ENCODE data around the gene HHAT.

Gene HHAT

DNA sequence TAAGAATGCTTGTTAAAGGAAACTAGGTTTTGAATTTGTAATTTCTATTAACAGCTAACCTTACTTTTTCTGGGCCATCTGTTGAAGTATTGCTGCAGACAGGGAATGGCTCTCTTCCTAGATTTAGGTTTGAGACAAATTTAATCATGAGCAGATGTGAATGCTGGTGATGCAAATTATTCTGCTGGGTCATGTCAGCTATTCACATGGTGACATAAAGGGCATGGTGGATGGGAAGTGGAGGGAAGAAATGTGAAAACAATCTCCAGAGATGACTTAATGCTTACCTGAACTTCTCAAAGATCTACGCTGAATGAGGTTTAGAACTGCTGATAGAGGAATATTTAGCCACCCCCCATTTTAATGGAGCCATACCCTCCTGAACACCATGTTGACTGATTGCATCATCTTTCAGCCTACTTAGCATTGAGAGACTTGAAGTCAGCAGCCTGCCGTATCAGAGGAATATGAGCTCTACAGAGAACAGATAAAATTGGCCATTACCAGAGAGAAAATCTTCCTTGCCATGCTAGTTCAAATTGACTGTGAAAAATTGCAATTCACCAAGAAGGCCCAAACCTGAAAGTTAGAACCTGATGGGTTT is 138.8 kb downstream of the HHAT start:
- Mint-ChIP-seq H3K9me3 (no peaks in the 10 kb centered on the region), H3K4me1 (peaks cover 7% of the 10 kb centered on the region), H3K4me3 (no peak overlapping the region), H3K36me3 (ENCODE audit: low read depth) (no peaks in the 10 kb centered on the region), H3K27me3 (ENCODE audit: low read depth, poor library complexity) (peaks cover 7% of the 10 kb centered on the region), H3K27ac (no peak overlapping the region)
- no peak for DNase-seq
- TF ChIP-seq, protein P1, sequence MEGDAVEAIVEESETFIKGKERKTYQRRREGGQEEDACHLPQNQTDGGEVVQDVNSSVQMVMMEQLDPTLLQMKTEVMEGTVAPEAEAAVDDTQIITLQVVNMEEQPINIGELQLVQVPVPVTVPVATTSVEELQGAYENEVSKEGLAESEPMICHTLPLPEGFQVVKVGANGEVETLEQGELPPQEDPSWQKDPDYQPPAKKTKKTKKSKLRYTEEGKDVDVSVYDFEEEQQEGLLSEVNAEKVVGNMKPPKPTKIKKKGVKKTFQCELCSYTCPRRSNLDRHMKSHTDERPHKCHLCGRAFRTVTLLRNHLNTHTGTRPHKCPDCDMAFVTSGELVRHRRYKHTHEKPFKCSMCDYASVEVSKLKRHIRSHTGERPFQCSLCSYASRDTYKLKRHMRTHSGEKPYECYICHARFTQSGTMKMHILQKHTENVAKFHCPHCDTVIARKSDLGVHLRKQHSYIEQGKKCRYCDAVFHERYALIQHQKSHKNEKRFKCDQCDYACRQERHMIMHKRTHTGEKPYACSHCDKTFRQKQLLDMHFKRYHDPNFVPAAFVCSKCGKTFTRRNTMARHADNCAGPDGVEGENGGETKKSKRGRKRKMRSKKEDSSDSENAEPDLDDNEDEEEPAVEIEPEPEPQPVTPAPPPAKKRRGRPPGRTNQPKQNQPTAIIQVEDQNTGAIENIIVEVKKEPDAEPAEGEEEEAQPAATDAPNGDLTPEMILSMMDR (IDR thresholded peaks at IDR 0.05) = no peak

DNA sequence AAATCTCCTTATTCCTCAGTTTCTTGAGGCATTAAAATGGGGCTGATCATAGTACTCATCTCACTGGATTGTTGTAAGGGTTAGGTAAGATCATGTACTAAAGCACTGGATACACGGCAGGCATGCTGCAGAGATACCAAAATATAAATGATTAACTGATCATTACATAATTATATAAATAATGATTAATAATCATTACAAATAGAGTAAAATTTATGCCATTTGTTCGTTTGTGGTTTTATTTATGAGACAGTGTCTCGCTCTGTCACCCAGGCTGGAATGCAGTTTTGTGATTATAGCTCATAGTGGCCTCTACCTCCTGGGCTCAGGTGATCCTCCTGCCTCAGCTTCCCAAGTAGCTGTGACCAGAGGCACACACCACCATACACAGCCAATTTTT is 140.7 kb downstream of the HHAT start:
- H3K36me3 Mint-ChIP-seq (ENCODE audit: low read depth) = no peaks in the 10 kb centered on the region
- no peaks in the 10 kb centered on the region for H3K9me3 Mint-ChIP-seq
- H3K27ac Mint-ChIP-seq = no peak overlapping the region
- no peak for DNase-seq
- no peak overlapping the region for H3K4me3 Mint-ChIP-seq
- TF ChIP-seq, protein P1 (IDR thresholded peaks at IDR 0.05) = no peak
- H3K4me1 Mint-ChIP-seq = peaks cover 4% of the 10 kb centered on the region
- H3K27me3 Mint-ChIP-seq (ENCODE audit: low read depth, poor library complexity) = peaks cover 4% of the 10 kb centered on the region

DNA sequence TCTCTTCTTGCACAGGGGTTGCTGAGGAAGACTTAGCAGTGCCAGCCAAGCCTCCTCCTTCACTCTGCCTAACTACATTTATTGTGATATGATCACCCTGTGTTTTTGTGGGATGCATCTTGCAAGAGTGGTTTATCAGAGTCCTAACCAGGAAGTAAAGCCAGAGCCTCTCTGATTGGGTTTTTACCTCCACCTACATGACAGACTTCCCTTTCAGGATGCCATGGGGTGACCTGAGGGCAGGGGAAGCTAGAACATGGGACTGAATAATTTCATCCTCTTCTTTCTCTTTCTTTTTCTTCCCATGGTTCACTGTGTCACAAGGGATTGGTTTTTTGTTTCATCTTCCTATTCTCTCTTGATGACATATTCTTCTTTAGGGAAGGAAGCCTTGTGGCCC is 146.6 kb downstream of the HHAT start:
- Mint-ChIP-seq H3K9me3 (no peaks in the 10 kb centered on the region), H3K4me1 (no peaks in the 10 kb centered on the region), H3K27ac (no peak overlapping the region), H3K36me3 (ENCODE audit: low read depth) (no peaks in the 10 kb centered on the region), H3K4me3 (no peak overlapping the region), H3K27me3 (ENCODE audit: low read depth, poor library complexity) (no peaks in the 10 kb centered on the region)
- TF ChIP-seq, protein P1 (IDR thresholded peaks at IDR 0.05) = no peak
- DNase-seq = no peak

DNA sequence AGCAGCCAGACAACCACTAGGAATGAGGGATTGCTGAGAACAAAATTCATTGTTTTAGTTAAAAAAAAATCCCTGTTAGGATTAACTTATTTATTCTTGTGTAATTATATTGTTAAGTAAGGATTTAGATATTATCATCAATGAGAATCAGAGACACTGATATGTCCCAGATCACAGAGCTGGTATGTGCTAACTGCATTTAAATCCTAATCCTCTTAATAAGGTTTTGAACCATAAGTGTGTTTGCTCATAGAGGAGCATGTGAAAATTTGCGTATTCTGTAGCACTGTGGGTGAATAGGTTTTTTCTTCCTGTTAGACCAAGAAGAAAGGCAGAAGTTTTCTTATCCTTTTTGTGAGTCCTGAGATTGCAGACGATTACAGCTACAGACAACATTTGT is 147.1 kb downstream of the HHAT start:
- Mint-ChIP-seq H3K27ac (no peak overlapping the region), H3K4me1 (no peaks in the 10 kb centered on the region), H3K4me3 (no peak overlapping the region), H3K9me3 (no peaks in the 10 kb centered on the region), H3K36me3 (ENCODE audit: low read depth) (no peaks in the 10 kb centered on the region), H3K27me3 (ENCODE audit: low read depth, poor library complexity) (no peaks in the 10 kb centered on the region)
- TF ChIP-seq, protein P1 (IDR thresholded peaks at IDR 0.05) = no peak
- DNase-seq = no peak

DNA sequence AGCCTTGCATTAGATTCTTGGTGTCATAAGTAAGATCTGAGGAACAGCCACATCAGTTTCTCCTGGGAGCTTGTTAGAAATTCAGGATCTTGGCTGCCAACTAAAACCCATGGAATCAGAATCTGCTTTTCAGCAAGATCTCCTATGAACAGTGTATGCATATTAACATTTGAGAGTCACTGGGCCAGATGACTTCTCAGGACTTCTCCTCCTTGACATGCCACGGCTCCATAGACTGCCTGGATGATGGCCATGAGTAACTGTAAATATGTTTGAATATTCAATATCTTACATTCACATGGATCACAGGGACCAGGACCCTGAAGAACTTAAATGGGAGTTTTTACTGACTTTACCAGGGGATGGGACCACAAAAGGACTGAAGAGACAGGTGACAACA is 148.0 kb downstream of the HHAT start:
- Mint-ChIP-seq H3K27me3 (ENCODE audit: low read depth, poor library complexity) (no peaks in the 10 kb centered on the region), H3K4me1 (no peaks in the 10 kb centered on the region), H3K27ac (no peak overlapping the region), H3K9me3 (no peaks in the 10 kb centered on the region), H3K36me3 (ENCODE audit: low read depth) (no peaks in the 10 kb centered on the region), H3K4me3 (no peak overlapping the region)
- TF ChIP-seq, protein P1 (IDR thresholded peaks at IDR 0.05) = no peak
- no peak for DNase-seq

DNA sequence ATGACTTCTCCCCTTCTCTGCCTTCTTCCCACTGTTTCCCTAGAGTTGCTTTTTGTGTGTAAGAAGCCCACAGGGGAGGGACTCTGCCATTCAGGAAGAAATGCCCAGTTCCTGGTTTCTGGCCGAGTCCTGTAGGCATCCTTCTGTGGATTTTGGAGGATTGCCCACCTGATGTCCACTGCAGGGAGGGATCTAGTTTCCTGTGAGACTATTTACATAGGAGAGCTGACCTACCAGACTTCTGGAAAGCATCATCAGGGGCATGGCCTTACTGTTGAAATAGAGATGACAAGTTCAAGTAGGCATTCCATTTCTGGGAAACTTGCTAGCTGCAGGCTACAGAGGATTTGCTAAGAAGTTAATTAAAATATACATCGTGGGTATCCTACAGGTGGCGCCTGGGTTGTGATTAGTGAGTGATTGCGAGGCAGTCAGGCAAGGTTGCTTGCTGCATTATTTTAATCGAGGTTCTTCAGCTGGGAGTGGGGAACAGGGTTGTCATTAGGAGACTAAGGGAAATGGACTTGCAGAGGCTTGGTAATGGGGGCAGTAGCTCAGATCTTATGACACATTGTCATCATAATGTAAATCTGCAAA is 148.7 kb downstream of the HHAT start:
- H3K27ac Mint-ChIP-seq = no peak overlapping the region
- DNase-seq = no peak
- H3K9me3 Mint-ChIP-seq = no peaks in the 10 kb centered on the region
- TF ChIP-seq, protein P1 (IDR thresholded peaks at IDR 0.05) = no peak
- H3K27me3 Mint-ChIP-seq (ENCODE audit: low read depth, poor library complexity) = no peaks in the 10 kb centered on the region
- H3K4me1 Mint-ChIP-seq = no peaks in the 10 kb centered on the region
- no peaks in the 10 kb centered on the region for H3K36me3 Mint-ChIP-seq (ENCODE audit: low read depth)
- no peak overlapping the region for H3K4me3 Mint-ChIP-seq
